GM12878 (cell line): ENCODE data around the gene GPC3. TPM values are rescaled to one million over a fixed set of nuclear protein-coding genes. Genes with fewer than 3 reads are reported as not detected.

Experiments
- ATAC-seq: fragments of 200-7000 bp; cut with Tn5 transposase; 3 replicates; pipeline ENCODE4 v1.9.1; 2020; ENCODE audit warnings: mild to moderate bottlenecking, moderate library complexity
- BruUV-seq: library from RNA; stranded (reverse); fragments of 400-500 nt; replicated peaks from 2 replicates; lab custom pipeline; 2021; lab: Mats Ljungman, UMichigan
- CTCF ChIA-PET: fragments of 300-600 bp; sonication (Branson Sonifier 250); formaldehyde crosslinking; extraction: SDS; loops from one replicate; lab custom pipeline; 2021; ENCODE audit warnings: inconsistent platforms; lab: Yijun Ruan, JAX
- POLR2A ChIA-PET: fragments of 350-600 bp; formaldehyde crosslinking; extraction: SDS; loops from one replicate; lab custom pipeline; 2021; ENCODE audit warnings: inconsistent platforms; lab: Charles Lee
- RAD21 ChIA-PET: fragments of 300-600 bp; sonication (Branson Sonifier 250); formaldehyde crosslinking; loops from one replicate; lab custom pipeline; 2023; ENCODE audit warnings: antibody characterized with exemption; ENCODE audit not compliant: unreplicated experiment; lab: Charles Lee
- SMC1A ChIA-PET: fragments of 300-600 bp; sonication (Branson Sonifier 250); formaldehyde crosslinking; loops from one replicate; lab custom pipeline; 2023; ENCODE audit not compliant: unreplicated experiment, uncharacterized antibody; lab: Charles Lee
- DNase-seq: peaks from one replicate; pipeline ENCODE4 v3.0.0-alpha.2; 2011; ENCODE audit warnings: low read depth, low spot score
- FAIRE-seq: peaks from 3 replicates; lab custom pipeline; 2011; peaks lifted over from hg19 to GRCh38; lab: Jason Lieb, UNC
- H2AFZ ChIP-seq: 2 replicates; pipeline ENCODE4 v1.6.0; 2011; ENCODE audit warnings: low read depth, low read length, control low read depth; ENCODE audit not compliant: control insufficient read depth
- H3K27ac ChIP-seq: 2 replicates; pipeline ENCODE4 v1.5.1; 2011; ENCODE audit warnings: control low read depth; ENCODE audit not compliant: control insufficient read depth, insufficient read depth
- H3K27me3 ChIP-seq, 2 experiments: replicated peaks in 1 of 2; 2 replicates each; pipeline versions ENCODE4 v1.6.0 to v1.6.1; 2011; ENCODE audit warnings: low read length in 1 of 2; ENCODE audit not compliant: control insufficient read depth in 2 of 2, insufficient read depth in 2 of 2
- H3K36me3 ChIP-seq, 2 experiments: 2 replicates each; pipeline ENCODE4 v1.5.1; 2011; ENCODE audit warnings: low read length in 1 of 2; ENCODE audit not compliant: control insufficient read depth in 2 of 2, insufficient read depth in 2 of 2
- H3K4me1 ChIP-seq: 2 replicates; pipeline ENCODE4 v1.6.1; 2011; ENCODE audit warnings: mild to moderate bottlenecking, low read length, moderate library complexity, mixed read lengths; ENCODE audit not compliant: control insufficient read depth, insufficient read depth
- H3K4me2 ChIP-seq: 2 replicates; pipeline ENCODE4 v1.6.0; 2011; ENCODE audit warnings: control low read depth; ENCODE audit not compliant: control insufficient read depth, insufficient read depth
- H3K4me3 ChIP-seq: fragments of 200-600 bp; sonication (generic); 2 replicates; pipeline ENCODE4 v1.5.1; 2016
- H3K79me2 ChIP-seq: 2 replicates; pipeline ENCODE4 v1.6.0; 2011; ENCODE audit warnings: low read length; ENCODE audit not compliant: control insufficient read depth, insufficient read depth
- H3K9ac ChIP-seq: 2 replicates; pipeline ENCODE4 v1.8.0; 2011; ENCODE audit warnings: low read length, control low read depth, mixed read lengths; ENCODE audit not compliant: control insufficient read depth, insufficient read depth
- H3K9me3 ChIP-seq: replicated peaks from 3 replicates; pipeline ENCODE4 v1.5.1; 2011; ENCODE audit warnings: mild to moderate bottlenecking, low read length; ENCODE audit not compliant: control insufficient read depth, insufficient read depth
- H4K20me1 ChIP-seq: 2 replicates; pipeline ENCODE4 v1.6.0; 2011; ENCODE audit not compliant: control insufficient read depth, insufficient read depth
- BCL3 ChIP-seq: IDR thresholded peaks from 2 replicates; pipeline ENCODE4 v1.6.1; 2011; ENCODE audit warnings: borderline replicate concordance, low read depth, mild to moderate bottlenecking, moderate library complexity, low read length; ENCODE audit not compliant: insufficient read depth, poor library complexity, severe bottlenecking
- CEBPB ChIP-seq, 2 experiments: fragments of 150-350 bp in 1 of 2; IDR thresholded peaks; 2 replicates each; pipeline ENCODE4 v1.6.1; 2012 to 2014; ENCODE audit warnings: low read depth in 2 of 2, low read length in 2 of 2, borderline replicate concordance in 1 of 2, inconsistent platforms in 1 of 2
- HDAC2 ChIP-seq: fragments of 200-600 bp; sonication (generic); IDR thresholded peaks from 2 replicates; pipeline ENCODE4 v1.6.1; 2017
- KAT2A ChIP-seq: conservative IDR thresholded peaks from 2 replicates; pipeline ENCODE4 v1.6.1; 2011; ENCODE audit warnings: low read depth, low read length; ENCODE audit not compliant: control insufficient read depth
- PML ChIP-seq: IDR thresholded peaks from 2 replicates; pipeline ENCODE4 v1.6.1; 2012; ENCODE audit warnings: low read length, inconsistent platforms
- SMC3 ChIP-seq: IDR thresholded peaks from 2 replicates; pipeline ENCODE4 v1.6.1; 2011; ENCODE audit warnings: low read length, improper control_type of control experiment, borderline replicate concordance
- TCF3 ChIP-seq: IDR thresholded peaks from 2 replicates; pipeline ENCODE4 v1.6.1; 2012; ENCODE audit warnings: low read depth, mild to moderate bottlenecking, low read length, borderline replicate concordance; ENCODE audit not compliant: insufficient read depth
- WRNIP1 ChIP-seq: IDR thresholded peaks from 2 replicates; pipeline ENCODE4 v1.6.1; 2011; ENCODE audit warnings: low read depth, low read length, improper control_type of control experiment, borderline replicate concordance
- ZNF384 ChIP-seq: IDR thresholded peaks from 2 replicates; pipeline ENCODE4 v1.6.1; 2012; ENCODE audit warnings: low read depth, mild to moderate bottlenecking, low read length, improper control_type of control experiment, borderline replicate concordance
- ZZZ3 ChIP-seq: IDR thresholded peaks from 2 replicates; pipeline ENCODE4 v1.6.1; 2011; ENCODE audit warnings: low read depth; ENCODE audit not compliant: control insufficient read depth, insufficient read length
- WGBS: methylation state at CpG from one replicate; pipeline ENCODE4 v1.1.6; 2016; ENCODE audit warnings: low lambda C conversion rate; ENCODE audit not compliant: insufficient replicate concordance, insufficient coverage; ENCODE audit errors: missing lambda C conversion rate; 5-methylcytosine and 5-hydroxymethylcytosine counted together
- in situ Hi-C: fragments of 300-500 bp; cut with MboI; formaldehyde crosslinking; loops from 9 replicates; pipeline ENCODE4 v1.14.3; 2018; ENCODE audit warnings: mixed read lengths
- intact Hi-C: fragments of 100-400 bp; cut with micrococcal nuclease; formaldehyde crosslinking; loops from one replicate; pipeline ENCODE4 v1.14.2; 2022; ENCODE audit not compliant: unreplicated experiment
- polyA plus RNA-seq, 11 experiments: library from polyadenylated mRNA; depleted of rRNA in 4 of 11; unstranded in 6 of 11; stranded (reverse) in 5 of 11; fragments of >200 nt; fragmentation: Nextera tagmentation in 4 of 11; fragmentation: Illumina TruSeq in 1 of 11; extraction: Ambion mirVana in 4 of 11; extraction: Trizol in 1 of 11; gene quantifications; 1 replicate in 1 of 11; 2 replicates in 10 of 11; pipeline versions ENCODE4 v1.2.1 to v1.2.3, GENCODE V29; 2011 to 2016; ENCODE audit warnings: inconsistent platforms in 2 of 11, missing spikeins in 2 of 11, low read depth in 1 of 11
- total RNA-seq, 4 experiments: library from RNA; depleted of rRNA in 3 of 4; stranded (reverse); fragments of >200 nt in 3 of 4; fragmentation: Illumina TruSeq in 1 of 4; extraction: Trizol in 1 of 4; gene quantifications; 2 replicates each; pipeline versions ENCODE4 v1.2.1 to v1.2.3, GENCODE V29; 2013 to 2021

GPC3 gene
- total and polyA plus RNA-seq, 10 of the 15 experiments (the other 5 are each of a cell fraction or from before 2014, with no cell fraction given), result 0.09 to 0.82 TPM; not detected in 8

- intact Hi-C loops (no loop called here), in situ Hi-C loops (no loop called here)
- BruUV-seq, result no TSS peak
- WGBS, result 30% methylated on average over 5 of the region's 5 CpGs
- Histone ChIP-seq H3K36me3 (no peaks in the 10 kb centered on the region), H2AFZ (no peak overlapping the region), H3K4me3 (no peak overlapping the region), H3K9me3 (no peaks in the 10 kb centered on the region), H3K27ac (no peak overlapping the region), H3K27me3 (no peaks in the 10 kb centered on the region), H4K20me1 (no peaks in the 10 kb centered on the region), H3K9ac (no peak overlapping the region), H3K4me1 (no peaks in the 10 kb centered on the region), H3K4me2 (no peak overlapping the region), H3K79me2 (no peaks in the 10 kb centered on the region)
- CTCF ChIA-PET, result no interaction called here
- TF ChIP-seq BCL3, result no peak
- no peak for TF ChIP-seq PML
- no peak for TF ChIP-seq SMC3
- no peak for TF ChIP-seq HDAC2
- TF ChIP-seq KAT2A, result no peak
- TF ChIP-seq WRNIP1, result no peak
- no peak for TF ChIP-seq CEBPB (IDR thresholded peaks at IDR 0.05; ENCODE audit: borderline replicate concordance in 1 of 2, low read depth in 2 of 2, low read length in 2 of 2)
- TF ChIP-seq ZZZ3, result no peak
- no peak for TF ChIP-seq ZNF384
- TF ChIP-seq TCF3, result no peak
- FAIRE-seq, result no peak
- RAD21 ChIA-PET, result no interaction called here
- DNase-seq, result no peak
- SMC1A ChIA-PET, result no interaction called here
- POLR2A ChIA-PET, result no interaction called here
- ATAC-seq, result no peak
These were observed 472.3 kb downstream of the GPC3 start for GRCh38 chrX:133513123-133513522.
